Activated CD4-positive, alpha-beta T cell treated with anti-CD3 and anti-CD28 coated beads for 4 hours (primary cell): ENCODE measurements around the gene PLSCR4.
"Not testable (repeated sequence)": the region's sequence is repeated elsewhere in the genome, so short reads cannot be mapped to it uniquely, and the experiment has no call there.

Experiments
- DNase-seq, 2 donors: peaks; one replicate each; pipeline ENCODE4 v3.0.0-alpha.2; 2020

The PLSCR4 gene

GRCh38 chr3:146250449-146251382 is at the start of gene PLSCR4:
Gene PLSCR4, minus strand, starts transcription at chr3:146251105. Its CDS starts 29,034 bp downstream, at chr3:146222071.
- no peak for DNase-seq

GRCh38 chr3:146293401-146293800 is 42.5 kb upstream of the PLSCR4 start:
- not testable (repeated sequence) for DNase-seq

- no peak for DNase-seq
These were observed 33.0 kb upstream of the PLSCR4 start for GRCh38 chr3:146283781-146284445.

GRCh38 chr3:146280864-146281263 is 30.0 kb upstream of the PLSCR4 start:
- no peak for DNase-seq

- no peak for DNase-seq
These were observed 29.0 kb upstream of the PLSCR4 start for GRCh38 chr3:146279951-146280350.

GRCh38 chr3:146279013-146279412 is 28.1 kb upstream of the PLSCR4 start:
- no peak for DNase-seq

GRCh38 chr3:146277953-146278631 is 27.2 kb upstream of the PLSCR4 start:
- DNase-seq = no peak

- DNase-seq = no peak
These were observed 24.6 kb upstream of the PLSCR4 start for GRCh38 chr3:146275476-146275875.

GRCh38 chr3:146274833-146275232 is 23.9 kb upstream of the PLSCR4 start:
- DNase-seq = no peak

- DNase-seq = no peak
These were observed 23.0 kb upstream of the PLSCR4 start for GRCh38 chr3:146273721-146274407.

- DNase-seq = no peak
These were observed 20.3 kb upstream of the PLSCR4 start for GRCh38 chr3:146271180-146271579.

- no peak for DNase-seq
These were observed 18.4 kb upstream of the PLSCR4 start for GRCh38 chr3:146269271-146269670.

GRCh38 chr3:146268535-146269219 is 17.8 kb upstream of the PLSCR4 start:
- no peak for DNase-seq

- no peak for DNase-seq
These were observed 14.8 kb upstream of the PLSCR4 start for GRCh38 chr3:146265720-146266119.

- DNase-seq = no peak
These were observed 11.6 kb upstream of the PLSCR4 start for GRCh38 chr3:146262371-146263110.

GRCh38 chr3:146259880-146260589 is 9.1 kb upstream of the PLSCR4 start:
- no peak for DNase-seq

- DNase-seq = no peak
These were observed 6.1 kb upstream of the PLSCR4 start for GRCh38 chr3:146256851-146257486.

- DNase-seq = not testable (repeated sequence)
These were observed 1.5 kb upstream of the PLSCR4 start for GRCh38 chr3:146252445-146252844.

- no peak for DNase-seq
These were observed 984 bp downstream of the PLSCR4 start for GRCh38 chr3:146249921-146250320.

GRCh38 chr3:146247911-146248310 is 3.0 kb downstream of the PLSCR4 start:
- DNase-seq = no peak
